Mucosa of descending colon (tissue), 3 donors: ENCODE measurements around the gene MANEAL. TPM values are rescaled to one million over a fixed set of nuclear protein-coding genes. Genes with fewer than 3 reads are reported as not detected.

Experiments used
- ATAC-seq: fragments of 200-7000 bp; cut with Tn5 transposase; one replicate; pipeline ENCODE4 v1.9.1; 2020; ENCODE audit warnings: mild to moderate bottlenecking, moderate library complexity
- DNase-seq, 3 donors: peaks; one replicate each; pipeline ENCODE4 v3.0.0-alpha.2; 2020
- H3K36me3 ChIP-seq: fragments of 200-600 bp; one replicate; pipeline ENCODE4 v1.8.0; 2021; ENCODE audit warnings: low read depth, mild to moderate bottlenecking
- H3K4me1 ChIP-seq: fragments of 200-600 bp; one replicate; pipeline ENCODE4 v1.8.0; 2021; ENCODE audit warnings: low read depth, mild to moderate bottlenecking
- H3K4me3 ChIP-seq: fragments of 200-600 bp; one replicate; pipeline ENCODE4 v1.8.0; 2021; ENCODE audit warnings: mild to moderate bottlenecking
- H3K9me3 ChIP-seq: fragments of 200-600 bp; one replicate; pipeline ENCODE4 v1.8.0; 2021; ENCODE audit warnings: mild to moderate bottlenecking
- CTCF ChIP-seq: fragments of 200-600 bp; IDR thresholded peaks from one replicate; pipeline ENCODE4 v1.8.0; 2022; ENCODE audit warnings: antibody characterized with exemption, mild to moderate bottlenecking
- intact Hi-C, 2 donors: fragments of 100-400 bp; cut with DNase I in 1 of 2; cut with micrococcal nuclease in 1 of 2; formaldehyde crosslinking; loops; one replicate each; pipeline versions ENCODE4 v1.11.0 to v1.11.1; 2022; cut with DNase I, micrococcal nuclease
- long read RNA-seq, 2 donors: library from polyadenylated mRNA; unstranded; transcript quantifications; one replicate each; pipeline ENCODE4 v2.0.0, GENCODE V29; 2019 to 2021
- total RNA-seq, 3 donors: library from RNA; stranded (reverse); fragmentation: NEBNext Ultra II Directional in 2 of 3; extraction: Animal tissue kit (Norgen Biotek cat#: 25700) in 2 of 3; gene quantifications; one replicate each; pipeline versions ENCODE4 v1.2.1 to v1.2.4, GENCODE V29; 2021 to 2023
- donor health status: DM: no; HTN: no; CAD: no; lungs with moderate emphysema.
- donor health status: DM: no; HTN: no; CAD: no.
- donor health status: DM: no; HTN: yes; CAD: no.

MANEAL gene, protein sequence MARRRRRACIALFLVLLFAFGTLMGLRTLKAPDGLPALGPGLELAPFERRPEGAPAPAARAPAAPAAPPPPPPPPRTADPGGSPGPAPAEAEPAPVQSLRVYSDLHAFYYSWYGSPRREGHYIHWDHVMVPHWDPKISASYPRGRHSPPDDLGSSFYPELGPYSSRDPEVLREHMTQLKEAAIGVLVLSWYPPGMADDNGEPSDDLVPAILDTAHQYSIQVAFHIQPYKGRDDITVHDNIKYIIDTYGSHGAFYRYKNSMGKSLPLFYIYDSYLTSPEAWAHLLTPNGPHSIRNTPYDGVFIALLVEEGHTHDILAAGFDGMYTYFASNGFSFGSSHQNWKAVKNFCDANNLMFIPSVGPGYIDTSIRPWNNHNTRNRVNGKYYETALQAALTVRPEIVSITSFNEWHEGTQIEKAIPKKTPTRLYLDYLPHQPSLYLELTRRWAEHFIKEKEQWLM
- 1 to 10 TPM; 5.4 to 7.6 (median 6.5) TPM for total RNA-seq
- long read RNA-seq, donor 1, transcript MANEAL-202 (4 exons, 2,685 nt) = major isoform, 9 of 16 reads
- long read RNA-seq, donor 1, partial matches to known transcripts = 1 of 16 reads
- long read RNA-seq, donor 1, other reads (novel, unspliced or antisense) = 3 of 16 reads
- long read RNA-seq, donor 2 = 0 reads

DNA sequence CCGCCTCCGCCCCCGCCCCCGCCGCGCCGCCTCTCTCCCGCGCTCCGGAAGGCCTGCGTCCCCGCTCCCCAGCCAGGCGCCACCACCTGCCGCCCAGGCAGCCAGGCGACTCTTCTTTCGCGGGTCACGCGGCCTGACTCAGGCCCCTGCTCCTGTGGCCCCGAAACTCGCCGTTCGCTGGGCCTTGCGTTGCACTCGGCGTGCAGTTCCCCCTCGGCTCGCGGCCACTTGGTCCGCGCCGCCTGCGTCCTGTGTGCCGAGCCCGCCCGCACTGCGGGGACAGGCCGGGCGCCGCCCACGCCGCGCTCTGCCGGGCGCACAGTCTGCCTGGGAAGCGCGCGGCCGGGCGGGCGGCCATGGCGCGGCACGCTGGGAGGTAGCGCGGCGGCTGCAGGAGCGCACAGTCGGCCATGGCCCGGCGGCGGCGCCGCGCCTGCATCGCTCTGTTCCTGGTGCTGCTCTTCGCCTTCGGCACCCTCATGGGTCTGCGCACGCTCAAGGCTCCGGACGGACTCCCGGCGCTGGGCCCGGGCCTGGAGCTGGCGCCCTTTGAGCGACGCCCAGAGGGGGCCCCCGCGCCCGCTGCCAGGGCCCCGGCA, at the start of gene MANEAL:
Gene MANEAL (plus strand): TSS at position 75 of the 599 bp plus-strand sequence. CDS start 336 bp downstream, at position 411.
- Histone ChIP-seq H3K4me3 (peak within 1 kb of the TSS; percentile 22), H3K36me3 (no peaks in the 10 kb centered on the region), H3K9me3 (no peaks in the 10 kb centered on the region), H3K4me1 (peaks cover 6% of the 10 kb centered on the region)
- DNase-seq = peak; percentile 57 to 72 (median 62)
- intact Hi-C loops = no loop called here
- TF ChIP-seq CTCF = no peak
- peak; percentile 92 for ATAC-seq

DNA sequence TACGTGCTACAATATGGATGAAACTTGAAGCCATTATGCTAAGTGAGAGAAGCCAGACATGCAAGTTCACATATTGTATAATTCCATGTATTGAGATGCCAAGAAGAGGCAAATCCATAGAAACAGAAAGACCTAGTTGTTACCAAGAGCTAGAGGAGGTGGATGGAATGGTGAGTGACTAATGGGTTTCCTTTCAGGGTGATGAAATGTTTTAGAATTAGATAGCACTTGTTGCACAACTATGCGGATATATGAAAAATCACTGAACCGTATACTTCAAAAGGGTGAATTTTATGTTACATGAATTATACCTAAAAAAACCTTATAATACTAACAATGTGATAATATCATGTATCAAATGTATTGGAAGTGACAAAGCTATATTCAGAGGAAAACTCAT, 46.8 kb upstream of the MANEAL start:
- DNase-seq (no peak), ATAC-seq (no peak)
- no peaks in the 10 kb centered on the region for H3K4me1 ChIP-seq
- H3K4me3 ChIP-seq = no peak overlapping the region
- intact Hi-C loops = no loop called here
- no peaks in the 10 kb centered on the region for H3K36me3 ChIP-seq
- no peaks in the 10 kb centered on the region for H3K9me3 ChIP-seq
- no peak for TF ChIP-seq CTCF

- no peak for TF ChIP-seq CTCF
- peaks cover 2% of the 10 kb centered on the region for H3K4me1 ChIP-seq
These were observed 45.1 kb upstream of the MANEAL start for GRCh38 chr1:37748565-37748964.

GRCh38 chr1:37752213-37752582, 41.4 kb upstream of the MANEAL start:
- no peak for TF ChIP-seq CTCF
- intact Hi-C loops = no loop called here
- ATAC-seq = peak; percentile 32
- Histone ChIP-seq H3K4me3 (peak overlapping the region; percentile 22), H3K9me3 (no peaks in the 10 kb centered on the region), H3K4me1 (peaks cover 6% of the 10 kb centered on the region), H3K36me3 (no peaks in the 10 kb centered on the region)
- no peak for DNase-seq

More at GRCh38 chr1:37748565-37748964, 45.1 kb upstream of the MANEAL start:
- DNase-seq (no peak), ATAC-seq (no peak)
- Histone ChIP-seq H3K36me3 (no peaks in the 10 kb centered on the region), H3K4me3 (no peak overlapping the region), H3K9me3 (no peaks in the 10 kb centered on the region)
- intact Hi-C loops = no loop called here

- DNase-seq = peak; percentile 62 to 74 (median 62)
- intact Hi-C loops = no loop called here
- Histone ChIP-seq H3K36me3 (no peaks in the 10 kb centered on the region), H3K9me3 (no peaks in the 10 kb centered on the region), H3K4me3 (peak overlapping the region; percentile 22), H3K4me1 (peaks cover 6% of the 10 kb centered on the region)
- TF ChIP-seq CTCF = no peak
- peak; percentile 76 for ATAC-seq
These were observed 40.8 kb upstream of the MANEAL start for GRCh38 chr1:37752583-37753471.
